LoVo (cell line): Measurements from ENCODE around the gene LRRC4B.
"Not testable (repeated sequence)": the region's sequence is repeated elsewhere in the genome, so short reads cannot be mapped to it uniquely, and the experiment has no call there.

ENCODE experiments used
- DNase-seq: peaks from one replicate; pipeline ENCODE4 v3.0.0-alpha.2; 2016; ENCODE audit warnings: low spot score

LRRC4B gene

GRCh38 chr19:50567882-50568727 is at the start of gene LRRC4B:
LRRC4B (minus strand) TSS chr19:50568435; CDS start chr19:50548838, 19,597 bp downstream.
- no peak for DNase-seq

GRCh38 chr19:50612504-50613404 is 44.5 kb upstream of the LRRC4B start:
- not testable (repeated sequence) for DNase-seq

GRCh38 chr19:50607874-50608785 is 39.9 kb upstream of the LRRC4B start:
- DNase-seq: no peak

- no peak for DNase-seq
These were observed 39.2 kb upstream of the LRRC4B start for GRCh38 chr19:50607388-50607787.

DNA sequence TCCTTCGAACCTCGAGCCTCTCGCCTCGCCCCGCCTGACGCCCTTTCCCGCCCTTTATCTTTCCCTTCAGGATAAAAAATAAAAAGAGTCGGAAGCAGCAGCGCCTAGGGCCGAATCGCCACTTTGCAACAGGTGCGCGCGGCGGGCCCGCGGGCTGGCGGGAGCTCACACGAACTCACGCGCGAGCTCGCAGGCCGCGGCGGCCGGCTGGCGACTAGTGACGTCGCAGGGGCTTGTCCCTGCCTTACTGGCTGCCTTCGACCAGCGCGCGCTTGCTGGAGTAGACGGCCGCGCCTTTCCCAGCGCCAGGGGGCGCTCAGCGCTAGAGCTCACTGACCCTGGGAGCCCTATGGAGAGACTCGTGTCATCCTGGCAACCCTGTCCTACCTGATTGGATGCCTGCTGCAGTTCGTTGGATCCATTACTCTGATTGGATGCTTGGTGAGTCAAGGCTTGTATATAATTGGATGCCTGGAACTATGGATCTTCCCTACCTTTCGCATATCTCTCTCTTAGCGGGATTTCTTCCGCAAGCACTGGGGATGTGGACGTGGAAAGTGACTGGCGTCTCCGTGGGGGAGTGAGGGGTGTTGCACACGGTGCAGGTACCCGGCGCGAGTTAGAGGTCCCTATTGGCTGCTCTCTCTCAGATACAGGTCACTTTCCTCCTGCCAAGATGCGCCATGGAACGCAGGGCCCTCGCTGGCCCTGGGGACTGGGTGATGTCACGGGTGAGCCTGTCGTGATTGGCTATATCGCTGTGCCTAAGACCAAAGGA is 38.0 kb upstream of the LRRC4B start:
- not testable (repeated sequence) for DNase-seq

- not testable (repeated sequence) for DNase-seq
These were observed 36.2 kb upstream of the LRRC4B start for GRCh38 chr19:50604264-50605073.

DNA sequence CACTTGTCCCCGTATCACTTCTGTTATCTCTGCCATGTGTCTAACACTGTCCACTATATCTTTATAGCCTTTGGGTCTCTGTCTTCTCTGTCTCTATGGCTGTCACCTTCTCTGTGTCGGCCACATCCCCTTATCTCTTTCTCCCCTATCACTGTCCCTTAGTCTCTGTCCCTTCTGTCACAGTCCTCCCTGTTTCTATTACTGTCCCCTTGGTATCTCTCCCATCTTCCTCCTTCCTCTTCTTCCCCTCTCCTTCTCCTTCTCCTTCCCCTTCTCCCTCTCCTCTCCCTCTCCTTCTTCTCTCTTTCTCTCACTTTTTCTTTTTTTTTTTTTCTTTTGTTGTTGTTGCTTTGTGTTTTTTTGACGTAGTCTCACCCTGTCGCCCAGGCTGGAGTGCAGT is 34.7 kb upstream of the LRRC4B start:
- no peak for DNase-seq

GRCh38 chr19:50602496-50602895 is 34.3 kb upstream of the LRRC4B start:
- no peak for DNase-seq

DNA sequence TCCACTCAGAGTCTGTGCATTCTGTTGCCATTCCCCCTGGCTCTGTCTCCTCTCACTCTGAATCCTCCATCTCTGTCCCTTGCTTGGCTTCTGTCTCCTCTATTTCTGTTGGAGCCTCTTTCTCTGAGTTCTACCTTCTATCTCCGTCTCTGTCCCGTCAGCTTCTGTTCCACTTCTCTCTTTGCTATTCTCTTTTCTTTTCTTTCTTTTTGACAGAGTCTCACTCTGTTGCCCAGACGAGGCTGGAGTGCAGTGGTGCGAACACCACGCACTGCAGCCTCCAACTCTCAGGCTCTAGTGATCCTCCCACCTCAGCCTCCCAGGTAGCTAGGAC is 33.8 kb upstream of the LRRC4B start:
- no peak for DNase-seq

- no peak for DNase-seq
These were observed 33.3 kb upstream of the LRRC4B start for GRCh38 chr19:50601407-50602088.

DNA sequence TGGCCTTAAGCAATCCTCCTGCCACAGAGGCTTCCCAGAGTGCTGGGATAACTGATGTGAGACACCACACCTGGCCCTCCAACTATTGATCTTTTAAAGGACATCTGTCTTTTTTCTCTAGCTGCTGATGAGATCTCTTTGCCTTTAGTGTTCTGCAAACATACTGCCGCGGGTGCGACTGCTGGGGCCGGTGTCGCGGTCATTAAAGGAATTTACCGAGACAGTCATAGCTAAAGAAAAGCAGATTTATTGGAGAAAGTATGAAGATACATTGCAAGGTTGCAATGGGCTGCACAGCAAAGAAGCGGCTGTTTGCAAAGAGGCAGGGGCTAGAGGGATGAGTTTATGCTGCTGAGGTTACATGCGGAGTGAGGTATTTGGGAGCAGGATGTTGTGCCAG is 31.2 kb upstream of the LRRC4B start:
- no peak for DNase-seq

DNA sequence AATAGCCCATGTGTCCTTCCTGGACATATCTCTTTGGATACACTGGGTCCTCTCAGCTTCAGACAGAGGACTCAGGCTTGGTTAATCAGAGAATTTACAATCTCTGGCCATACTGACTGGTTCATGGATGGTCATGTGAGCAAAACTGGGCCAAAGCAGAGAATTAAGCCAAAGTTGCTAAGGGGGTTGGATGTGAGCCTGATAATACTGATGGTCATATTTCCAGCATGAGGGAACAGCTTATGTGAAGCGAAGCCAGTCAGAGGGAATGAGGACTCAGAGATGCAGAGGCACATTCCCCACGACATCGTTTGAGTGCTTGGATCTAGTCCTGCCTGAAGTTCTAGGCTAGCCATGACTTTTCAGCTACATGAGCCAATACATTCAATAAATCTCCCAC is 22.0 kb upstream of the LRRC4B start:
- no peak for DNase-seq

DNA sequence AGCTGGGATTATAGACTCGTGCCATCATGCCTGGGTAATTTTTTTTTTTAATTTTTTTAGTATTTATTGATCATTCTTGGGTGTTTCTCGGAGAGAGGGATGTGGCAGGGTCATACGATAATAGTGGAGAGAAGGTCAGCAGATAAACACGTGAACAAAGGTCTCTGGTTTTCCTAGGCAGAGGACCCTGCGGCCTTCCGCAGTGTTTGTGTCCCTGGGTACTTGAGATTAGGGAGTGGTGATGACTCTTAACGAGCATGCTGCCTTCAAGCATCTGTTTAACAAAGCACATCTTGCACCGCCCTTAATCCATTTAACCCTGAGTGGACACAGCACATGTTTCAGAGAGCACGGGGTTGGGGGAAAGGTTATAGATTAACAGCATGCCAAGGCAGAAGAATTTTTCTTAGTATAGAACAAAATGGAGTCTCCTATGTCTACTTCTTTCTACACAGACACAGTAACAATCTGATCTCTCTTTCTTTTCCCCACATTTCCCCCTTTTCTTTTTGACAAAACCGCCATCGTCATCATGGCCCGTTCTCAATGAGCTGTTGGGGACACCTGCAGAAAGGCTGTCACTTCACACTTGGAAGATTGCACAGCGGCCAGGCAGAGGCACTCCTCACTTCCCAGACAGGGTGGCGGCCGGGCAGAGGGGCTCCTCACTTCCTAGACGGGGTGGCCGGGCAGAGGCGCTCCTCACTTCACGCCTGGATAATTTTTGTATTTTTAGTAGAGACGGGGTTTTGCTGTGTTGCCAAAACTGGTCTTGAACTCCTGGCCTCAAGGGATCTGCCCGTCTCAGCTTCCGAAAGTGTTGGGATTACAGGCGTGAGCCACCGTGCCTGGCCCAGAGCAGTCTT is 13.8 kb upstream of the LRRC4B start:
- not testable (repeated sequence) for DNase-seq

DNA sequence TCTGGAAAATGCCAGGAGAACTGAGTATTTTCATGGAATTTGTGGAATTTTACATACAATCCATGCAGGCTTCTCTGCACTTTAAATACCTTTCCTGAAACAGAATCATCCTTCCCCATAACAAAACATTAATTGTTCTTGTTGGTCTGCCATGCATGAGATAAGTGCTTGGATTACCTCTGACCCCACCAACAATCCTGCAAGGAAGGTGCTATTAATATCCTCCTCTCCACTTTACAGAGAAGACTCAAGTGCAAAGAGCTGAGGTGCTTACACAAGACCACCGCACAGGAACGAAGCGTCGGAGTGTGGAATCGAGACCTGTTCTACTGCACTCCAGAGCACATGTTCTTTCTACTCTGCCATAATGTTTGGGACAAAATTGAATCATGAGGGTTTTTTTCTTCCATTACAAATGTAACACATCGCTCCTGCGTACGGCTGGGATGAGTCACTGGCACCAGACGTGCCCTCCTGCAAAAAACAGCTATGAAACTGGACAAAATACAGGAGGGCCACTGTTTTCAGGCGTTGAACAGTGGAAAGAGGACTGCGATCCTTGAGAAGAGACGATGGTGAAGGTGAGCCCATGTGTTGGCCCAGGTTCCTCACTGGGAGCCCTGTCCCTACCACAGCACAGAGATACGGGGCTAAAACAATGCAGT is 12.9 kb upstream of the LRRC4B start:
- no peak for DNase-seq

- DNase-seq: no peak
These were observed 12.0 kb upstream of the LRRC4B start for GRCh38 chr19:50580240-50580639.

DNA sequence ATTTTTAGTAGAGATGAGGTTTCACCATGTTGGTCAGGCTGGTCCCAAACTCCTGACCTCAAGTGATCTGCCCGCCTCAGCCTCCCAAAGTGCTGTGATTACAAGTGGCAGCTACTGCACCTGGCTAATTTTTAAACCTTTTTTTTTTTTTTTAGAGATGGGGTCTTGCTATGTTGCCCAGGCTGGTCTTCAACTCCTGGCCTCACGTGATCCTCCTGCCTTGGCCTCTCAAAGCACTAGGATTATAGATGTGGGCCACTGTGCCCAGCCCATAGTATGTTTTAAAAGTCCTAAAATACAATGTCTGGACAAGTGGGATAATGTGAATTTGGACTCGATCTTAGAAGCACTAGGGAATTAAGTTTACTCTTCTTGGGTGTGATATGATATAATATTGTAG is 8.5 kb upstream of the LRRC4B start:
- DNase-seq: not testable (repeated sequence)

- no peak for DNase-seq
These were observed 5.7 kb upstream of the LRRC4B start for GRCh38 chr19:50573741-50574461.

DNA sequence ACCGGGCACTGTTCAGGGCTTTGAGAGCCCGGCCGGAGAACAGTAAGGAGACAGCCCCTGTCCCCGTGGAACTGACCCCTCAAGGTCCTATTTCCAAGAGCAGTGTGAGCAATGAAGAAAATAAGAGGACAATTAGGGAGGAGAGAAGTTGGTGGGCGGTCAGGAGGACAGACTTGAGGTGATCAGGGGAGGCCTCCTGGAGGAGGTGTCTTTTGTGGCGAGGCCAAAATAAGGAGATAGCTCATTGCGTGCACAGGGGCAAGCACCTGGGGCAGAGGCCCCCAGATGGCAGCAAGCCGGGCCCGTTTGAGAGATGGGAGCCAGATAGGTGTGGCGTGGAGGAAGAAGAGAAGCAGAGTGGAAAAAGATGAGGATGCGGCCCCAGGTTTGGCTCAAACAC is 2.8 kb upstream of the LRRC4B start:
- DNase-seq: no peak
